A673 (cell line): Measurements from ENCODE around the gene PDE8A. TPM values are rescaled to one million over a fixed set of nuclear protein-coding genes. Genes with fewer than 3 reads are reported as not detected.

ENCODE experiments used
- BruUV-seq: library from RNA; stranded (reverse); fragments of 400-500 nt; replicated peaks from 2 replicates; lab custom pipeline; 2021; lab: Mats Ljungman, UMichigan
- CTCF ChIA-PET: fragments of 300-600 bp; sonication (Branson Sonifier 250); formaldehyde crosslinking; loops from one replicate; lab custom pipeline; 2022; ENCODE audit warnings: antibody characterized with exemption; lab: Charles Lee
- POLR2A ChIA-PET: fragments of 300-600 bp; sonication (Branson Sonifier 250); formaldehyde crosslinking; loops from one replicate; lab custom pipeline; 2022; ENCODE audit warnings: antibody characterized with exemption; ENCODE audit not compliant: low non-redundant PET; lab: Charles Lee
- DNase-seq: peaks from one replicate; pipeline ENCODE4 v3.0.0-alpha.2; 2015; ENCODE audit warnings: low spot score
- H3K27ac ChIP-seq: fragments of 200-600 bp; sonication (generic); 2 replicates; pipeline ENCODE4 v1.5.1; 2016; ENCODE audit warnings: mixed run types, low read depth, mild to moderate bottlenecking, mixed read lengths, antibody characterized with exemption, low read length; ENCODE audit not compliant: poor library complexity, severe bottlenecking
- H3K27me3 ChIP-seq: fragments of 200-600 bp; sonication (generic); replicated peaks from 2 replicates; pipeline ENCODE4 v1.6.1; 2017; ENCODE audit warnings: mixed run types, low read depth, mild to moderate bottlenecking, mixed read lengths, antibody characterized with exemption, low read length; ENCODE audit not compliant: insufficient read depth, poor library complexity
- H3K36me3 ChIP-seq: fragments of 200-600 bp; sonication (generic); 2 replicates; pipeline ENCODE4 v1.6.1; 2016; ENCODE audit warnings: mixed run types, mild to moderate bottlenecking, mixed read lengths, antibody characterized with exemption, low read length; ENCODE audit not compliant: insufficient read depth, poor library complexity, severe bottlenecking
- H3K4me1 ChIP-seq: fragments of 200-600 bp; sonication (generic); 2 replicates; pipeline ENCODE4 v1.6.1; 2017; ENCODE audit warnings: mixed run types, mild to moderate bottlenecking, mixed read lengths, antibody characterized with exemption, low read length; ENCODE audit not compliant: insufficient read depth, poor library complexity, severe bottlenecking
- H3K4me3 ChIP-seq: fragments of 200-600 bp; sonication (generic); 2 replicates; pipeline ENCODE4 v1.5.1; 2016; ENCODE audit warnings: low read depth, mixed run types, mild to moderate bottlenecking, mixed read lengths, low read length; ENCODE audit not compliant: poor library complexity, severe bottlenecking
- H3K9me3 ChIP-seq: fragments of 200-600 bp; sonication (generic); 2 replicates; pipeline ENCODE4 v1.6.1; 2016; ENCODE audit warnings: mixed run types, low read depth, mild to moderate bottlenecking, mixed read lengths, antibody characterized with exemption, low read length; ENCODE audit not compliant: poor library complexity, severe bottlenecking
- EZH2 ChIP-seq: fragments of 200-600 bp; sonication (generic); IDR thresholded peaks from 2 replicates; pipeline ENCODE4 v1.6.1; 2017; ENCODE audit warnings: borderline replicate concordance, low read depth, mild to moderate bottlenecking, mixed read lengths, antibody characterized with exemption, low read length; ENCODE audit not compliant: poor library complexity, severe bottlenecking
- intact Hi-C: fragments of 100-400 bp; cut with micrococcal nuclease; formaldehyde crosslinking; loops from one replicate; pipeline ENCODE4 v1.10.0; 2022; ENCODE audit not compliant: unreplicated experiment
- total RNA-seq: library from RNA; stranded (reverse); gene quantifications from 2 replicates; pipeline ENCODE4 v1.2.3, GENCODE V29; 2021
- TF ChIP-seq, protein P1 (sequence below): fragments of 300-800, 200-600 bp; sonication (generic); conservative IDR thresholded peaks from 2 replicates; pipeline ENCODE4 v1.5.1; 2017; ENCODE audit warnings: low read depth, mild to moderate bottlenecking, antibody characterized with exemption, low read length, moderate library complexity, mixed read lengths

The PDE8A gene
- total RNA-seq, 1 experiment from 2014 or later, result 80.7 TPM

DNA sequence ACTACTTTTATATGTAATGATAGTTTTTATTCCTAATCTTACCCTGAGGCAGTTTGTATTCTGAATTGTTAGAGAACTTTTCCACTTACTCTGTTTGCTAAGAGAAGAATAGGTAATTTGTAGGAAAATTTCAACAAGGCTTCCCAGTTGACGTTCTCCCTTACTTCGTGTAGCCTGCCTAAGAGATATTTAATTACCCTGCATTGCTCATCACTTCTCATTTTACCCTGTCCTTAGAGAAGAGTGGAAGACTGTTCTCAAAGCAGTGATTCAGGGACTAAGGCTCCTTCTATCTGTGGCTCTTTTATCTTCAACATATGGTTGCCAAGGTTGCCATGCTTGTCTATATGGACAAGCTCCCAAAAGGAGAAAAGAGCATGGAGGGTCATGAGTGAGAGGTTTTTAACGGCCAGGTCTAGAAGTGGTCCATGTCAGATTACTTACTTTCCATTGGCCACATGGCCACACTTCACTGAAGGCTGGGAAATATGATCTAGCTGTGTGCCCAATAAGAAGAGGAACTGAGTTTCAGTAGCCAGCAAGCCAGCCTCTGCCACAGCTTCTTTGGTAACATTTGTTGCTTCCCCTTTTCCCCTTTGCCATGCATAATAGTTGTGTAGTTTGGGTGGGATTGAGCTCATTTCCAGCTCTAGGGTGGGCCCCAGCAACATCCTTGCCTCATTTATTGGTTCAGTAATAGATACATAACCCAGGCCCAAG is 22.1 kb downstream of the PDE8A start:
- no peaks in the 10 kb centered on the region for H3K9me3 ChIP-seq
- no peak overlapping the region for H3K4me3 ChIP-seq
- CTCF ChIA-PET, result no interaction called here
- intact Hi-C loops, result no loop called here
- TF ChIP-seq EZH2, result no peak
- TF ChIP-seq, protein P1, sequence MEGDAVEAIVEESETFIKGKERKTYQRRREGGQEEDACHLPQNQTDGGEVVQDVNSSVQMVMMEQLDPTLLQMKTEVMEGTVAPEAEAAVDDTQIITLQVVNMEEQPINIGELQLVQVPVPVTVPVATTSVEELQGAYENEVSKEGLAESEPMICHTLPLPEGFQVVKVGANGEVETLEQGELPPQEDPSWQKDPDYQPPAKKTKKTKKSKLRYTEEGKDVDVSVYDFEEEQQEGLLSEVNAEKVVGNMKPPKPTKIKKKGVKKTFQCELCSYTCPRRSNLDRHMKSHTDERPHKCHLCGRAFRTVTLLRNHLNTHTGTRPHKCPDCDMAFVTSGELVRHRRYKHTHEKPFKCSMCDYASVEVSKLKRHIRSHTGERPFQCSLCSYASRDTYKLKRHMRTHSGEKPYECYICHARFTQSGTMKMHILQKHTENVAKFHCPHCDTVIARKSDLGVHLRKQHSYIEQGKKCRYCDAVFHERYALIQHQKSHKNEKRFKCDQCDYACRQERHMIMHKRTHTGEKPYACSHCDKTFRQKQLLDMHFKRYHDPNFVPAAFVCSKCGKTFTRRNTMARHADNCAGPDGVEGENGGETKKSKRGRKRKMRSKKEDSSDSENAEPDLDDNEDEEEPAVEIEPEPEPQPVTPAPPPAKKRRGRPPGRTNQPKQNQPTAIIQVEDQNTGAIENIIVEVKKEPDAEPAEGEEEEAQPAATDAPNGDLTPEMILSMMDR, result no peak
- H3K27ac ChIP-seq, result no peak overlapping the region
- POLR2A ChIA-PET, result no interaction called here
- peaks cover 62% of the 10 kb centered on the region for H3K4me1 ChIP-seq
- DNase-seq, result no peak
- H3K27me3 ChIP-seq, result no peaks in the 10 kb centered on the region
- no TSS peak for BruUV-seq
- H3K36me3 ChIP-seq, result no peaks in the 10 kb centered on the region

DNA sequence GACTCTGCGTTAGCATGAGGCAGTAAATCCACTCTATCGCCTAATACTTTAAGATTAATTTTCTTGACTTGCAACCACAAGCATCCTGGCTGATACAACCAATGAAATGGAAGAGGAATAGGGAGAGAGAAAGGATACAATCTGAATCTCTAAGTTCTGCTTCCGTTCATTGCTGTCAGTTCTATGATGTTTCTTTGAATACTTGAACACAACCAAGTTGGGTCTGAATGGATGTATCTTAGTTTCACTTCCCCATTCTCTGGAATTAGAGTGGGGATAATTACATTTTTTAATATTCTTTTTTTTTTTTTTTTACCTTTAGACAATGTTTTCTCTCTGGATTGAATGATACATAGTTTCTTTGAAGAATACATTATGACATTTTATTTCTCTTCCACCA is 22.9 kb downstream of the PDE8A start:
- Histone ChIP-seq H3K4me1 (peaks cover 68% of the 10 kb centered on the region), H3K27me3 (no peaks in the 10 kb centered on the region), H3K27ac (no peak overlapping the region), H3K4me3 (no peak overlapping the region), H3K36me3 (no peaks in the 10 kb centered on the region), H3K9me3 (no peaks in the 10 kb centered on the region)
- BruUV-seq, result no TSS peak
- ChIA-PET POLR2A (no interaction called here), CTCF (no interaction called here)
- DNase-seq, result no peak
- no peak for TF ChIP-seq EZH2
- TF ChIP-seq, protein P1, result no peak
- intact Hi-C loops, result no loop called here

DNA sequence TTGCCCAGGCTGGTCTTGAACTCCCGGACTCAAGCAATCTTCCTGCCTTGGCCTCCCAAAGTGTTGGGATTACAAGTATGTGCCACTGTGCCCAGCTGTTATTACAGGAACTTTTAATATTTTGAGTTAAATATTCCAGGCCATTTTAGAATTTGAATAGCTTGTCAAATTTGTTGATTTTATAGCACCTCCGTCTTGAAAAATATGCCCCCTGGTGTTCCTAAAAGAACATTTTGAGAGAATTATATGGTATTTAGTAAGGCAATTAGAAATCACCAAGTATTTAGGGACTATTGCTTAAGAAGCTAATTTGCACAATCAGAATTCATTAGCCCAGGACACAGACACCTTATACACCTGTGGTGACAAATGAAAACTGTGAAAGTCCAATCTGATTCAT is 23.7 kb downstream of the PDE8A start:
- CTCF ChIA-PET, result interaction anchor here (1.1 to 1.2 kb wide), 2 partner anchors 49 to 50 kb away, joined by 3 to 4 read pairs; no protein-coding TSS in a partner anchor
- BruUV-seq, result no TSS peak
- Histone ChIP-seq H3K36me3 (no peaks in the 10 kb centered on the region), H3K9me3 (no peaks in the 10 kb centered on the region), H3K27ac (no peak overlapping the region), H3K4me1 (peaks cover 68% of the 10 kb centered on the region), H3K27me3 (no peaks in the 10 kb centered on the region), H3K4me3 (no peak overlapping the region)
- no peak for DNase-seq
- intact Hi-C loops, result no loop called here
- POLR2A ChIA-PET, result no interaction called here
- TF ChIP-seq EZH2, result no peak
- TF ChIP-seq, protein P1, result peak; percentile 42
